HG02885 (cell line): ENCODE results near the gene PTGDR2.

ENCODE experiments used
- ATAC-seq: cut with Tn5 transposase; IDR thresholded peaks from one replicate; pipeline ENCODE4 v1.9.1; 2021; ENCODE audit warnings: mild to moderate bottlenecking; ENCODE audit not compliant: unreplicated experiment, poor library complexity

The PTGDR2 gene

DNA sequence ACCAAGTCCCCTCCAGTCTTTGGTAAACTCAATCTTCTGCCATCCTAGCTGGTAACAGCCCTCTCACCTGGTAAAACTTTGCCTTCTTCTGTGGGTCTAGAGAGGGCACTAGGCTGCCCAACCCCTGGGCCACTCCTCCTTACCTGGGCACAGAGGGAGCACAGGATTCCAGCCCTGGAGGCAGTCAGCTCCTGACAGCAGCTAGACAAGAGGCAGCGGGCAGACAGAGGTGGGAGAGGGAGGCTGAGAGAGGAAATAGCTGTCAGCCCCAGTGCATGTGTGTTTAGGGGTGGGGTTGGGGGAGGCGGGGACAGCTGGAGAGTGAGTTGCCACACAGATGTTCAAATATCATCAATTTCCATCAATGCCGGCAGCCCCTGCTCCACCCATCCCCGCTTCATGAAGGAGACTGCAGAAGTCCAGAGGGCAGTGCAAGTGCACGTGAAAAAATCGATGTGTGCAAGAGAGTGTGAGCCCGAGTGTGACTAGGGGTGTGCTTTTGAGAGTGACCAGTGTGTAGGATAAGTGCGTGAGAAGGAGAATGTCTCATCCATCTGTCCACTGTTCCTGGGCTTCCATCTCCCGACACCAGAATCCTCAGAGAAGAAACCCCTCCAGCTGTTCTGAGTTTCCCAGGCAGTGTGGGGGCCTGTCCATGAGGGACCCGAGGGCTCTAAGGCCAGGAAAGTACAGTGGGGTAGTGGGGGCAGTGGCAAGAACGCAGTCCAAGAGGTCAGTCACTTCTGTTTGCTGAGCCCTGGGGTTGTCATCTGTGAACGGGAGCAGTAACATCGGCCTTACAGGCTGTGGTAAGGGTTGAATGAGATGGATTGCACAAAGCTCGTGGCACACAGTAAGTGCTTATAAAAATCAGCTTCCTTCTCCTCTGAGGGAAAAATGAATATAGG is at the start of gene PTGDR2:
Gene PTGDR2, minus strand, starts transcription at position 225 of the 908 bp plus-strand sequence. CDS start 2,228 bp downstream, outside the sequence.
- no peak for ATAC-seq

DNA sequence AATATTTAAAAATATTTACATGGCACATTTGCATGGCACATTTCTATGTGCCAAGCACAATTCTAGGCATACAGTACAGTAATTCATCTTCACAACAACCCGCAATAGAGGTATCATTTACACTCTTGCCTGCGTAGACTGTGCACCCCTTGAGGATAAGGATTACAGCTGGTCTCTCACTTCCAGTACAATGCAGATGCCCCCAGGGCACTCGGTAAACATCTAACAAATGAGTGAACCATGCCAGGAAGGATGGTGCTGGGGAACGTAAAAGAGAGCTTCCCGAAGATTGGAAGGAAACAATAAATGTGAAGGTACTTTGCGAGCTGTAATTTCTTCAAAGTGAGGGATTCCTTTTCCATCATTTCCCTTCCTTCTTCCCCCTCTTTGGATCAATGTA is 49.3 kb upstream of the PTGDR2 start:
- no peak for ATAC-seq

DNA sequence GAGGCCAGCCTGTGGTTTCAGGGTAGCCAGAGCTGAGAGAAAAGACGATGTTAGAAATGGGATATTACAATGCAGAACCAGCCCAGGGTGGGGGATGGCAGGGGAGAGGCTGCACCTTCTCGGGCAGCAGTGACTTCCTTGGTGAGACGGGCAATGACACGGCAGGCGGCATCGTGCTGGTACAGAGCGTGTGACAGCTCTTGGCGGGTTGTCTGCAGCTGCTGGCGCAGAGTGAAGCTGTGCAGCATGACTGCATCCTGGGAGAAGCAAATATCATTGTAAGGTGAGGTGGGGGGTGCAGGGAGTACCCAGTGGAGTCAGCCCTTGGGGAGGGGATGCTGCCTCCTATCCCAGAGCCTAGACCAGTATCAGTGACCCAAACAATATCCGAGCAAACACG is 46.9 kb upstream of the PTGDR2 start:
- no peak for ATAC-seq

DNA sequence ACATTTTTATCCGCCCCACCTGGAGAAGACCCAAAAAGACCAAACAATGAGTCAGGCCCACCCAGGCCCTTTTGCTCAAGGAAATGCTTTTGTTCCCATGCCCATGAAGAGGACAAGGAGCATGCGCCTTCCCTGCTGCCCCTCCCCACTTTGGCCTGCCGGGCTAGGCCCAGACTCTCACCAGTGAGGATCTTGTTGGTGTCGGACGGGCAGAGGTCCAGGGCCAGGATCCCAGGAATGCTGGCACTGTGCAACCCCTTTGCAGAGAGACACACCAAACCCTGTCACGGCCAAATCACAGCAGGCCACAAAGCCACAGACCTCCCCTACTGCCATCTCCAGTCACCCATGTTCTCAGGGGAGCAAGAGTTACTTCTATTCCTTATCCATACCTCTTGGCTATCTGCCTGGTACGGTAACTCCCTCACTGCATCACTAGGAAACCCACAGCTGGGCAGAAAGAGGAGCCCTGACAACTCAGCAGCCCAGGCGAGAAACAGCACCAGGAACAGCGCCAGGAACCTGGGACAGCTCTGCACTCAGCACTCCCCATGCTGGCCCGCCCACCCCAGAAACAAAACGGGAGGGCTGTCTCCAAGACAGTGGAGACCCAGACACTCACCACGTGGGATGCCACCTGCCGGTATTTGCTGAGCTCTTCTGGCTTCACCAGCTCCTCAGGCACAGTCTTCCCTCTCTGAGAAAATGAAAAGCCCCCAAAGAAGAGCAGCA is 45.1 kb upstream of the PTGDR2 start:
- ATAC-seq, result no peak

DNA sequence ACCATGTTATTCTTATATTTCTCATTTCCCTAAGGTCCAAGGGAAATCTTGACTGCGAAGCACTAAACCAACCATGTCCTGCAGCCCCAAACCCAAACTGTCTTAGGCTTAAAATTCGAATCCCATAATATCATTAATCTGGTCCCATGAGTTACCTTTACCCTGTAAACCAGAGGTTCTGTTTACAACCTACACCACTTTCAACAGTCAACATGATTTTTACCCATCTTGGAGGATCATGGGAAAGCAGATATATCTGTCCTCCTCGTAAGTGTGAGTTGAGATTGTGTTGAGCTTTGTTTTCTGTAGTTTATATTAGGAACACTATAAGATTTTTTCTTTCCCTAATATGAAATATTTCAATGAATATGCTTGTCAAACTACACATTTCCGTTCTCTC is 44.2 kb upstream of the PTGDR2 start:
- no peak for ATAC-seq

DNA sequence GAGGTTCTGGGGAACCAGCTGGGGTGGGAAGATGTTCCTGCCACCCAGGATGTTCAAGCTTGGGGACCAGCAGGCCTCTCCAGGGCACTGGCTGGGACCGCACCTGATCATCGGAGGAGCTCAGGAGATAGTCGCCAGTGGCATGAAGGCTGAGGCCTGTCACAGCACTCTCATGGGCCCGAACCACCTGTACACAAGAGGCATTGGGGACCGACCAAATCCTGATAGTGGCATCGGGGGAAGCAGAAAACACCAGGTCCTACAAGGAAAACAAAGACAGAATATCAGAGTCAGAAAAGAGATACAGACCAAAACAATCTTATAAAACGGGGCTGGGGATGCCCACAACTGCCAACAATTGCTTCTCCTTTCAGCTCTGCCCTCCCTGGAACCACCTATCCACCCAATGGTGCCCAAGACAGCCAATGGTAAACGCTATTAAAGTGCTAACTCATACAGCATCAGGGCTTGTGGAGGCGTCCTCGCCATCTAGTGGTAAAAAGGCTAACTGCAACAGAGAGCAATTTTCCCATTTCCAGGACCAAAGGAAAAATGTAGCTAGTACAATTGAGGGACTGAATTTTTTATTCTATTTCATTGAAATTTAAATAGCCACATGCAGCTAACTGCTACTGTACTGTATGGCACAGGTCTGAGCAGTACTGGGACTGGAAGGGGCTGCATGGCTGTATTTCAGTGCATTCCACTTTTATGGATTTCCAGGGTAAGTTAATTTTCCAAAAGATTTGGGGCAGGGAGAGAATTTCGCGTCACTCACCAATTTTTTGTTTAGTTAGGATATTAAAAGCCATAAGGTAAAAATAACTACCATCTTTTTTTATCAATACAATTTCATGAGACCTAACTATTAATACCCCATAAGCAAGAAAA is 43.5 kb upstream of the PTGDR2 start:
- ATAC-seq, result peak; percentile 47

DNA sequence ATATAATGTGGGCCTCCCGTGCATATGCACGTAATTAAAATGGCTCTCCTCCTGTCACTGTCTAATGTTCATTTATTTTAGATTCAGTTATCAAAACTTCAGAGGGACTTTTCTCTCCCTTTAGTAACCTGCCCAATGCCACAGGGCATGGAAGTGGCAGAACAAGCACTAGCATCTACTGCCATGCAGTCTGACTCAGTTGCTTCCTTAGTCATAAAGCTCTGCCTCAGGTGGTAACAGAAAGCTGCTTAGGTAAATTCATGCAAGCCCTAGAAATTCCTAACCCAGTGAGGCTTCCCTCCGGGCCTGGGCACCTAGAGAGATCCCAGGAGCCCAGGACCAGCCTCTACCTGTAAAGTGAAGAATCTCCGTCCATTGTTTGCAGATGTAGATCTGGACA is 41.7 kb upstream of the PTGDR2 start:
- ATAC-seq, result no peak

DNA sequence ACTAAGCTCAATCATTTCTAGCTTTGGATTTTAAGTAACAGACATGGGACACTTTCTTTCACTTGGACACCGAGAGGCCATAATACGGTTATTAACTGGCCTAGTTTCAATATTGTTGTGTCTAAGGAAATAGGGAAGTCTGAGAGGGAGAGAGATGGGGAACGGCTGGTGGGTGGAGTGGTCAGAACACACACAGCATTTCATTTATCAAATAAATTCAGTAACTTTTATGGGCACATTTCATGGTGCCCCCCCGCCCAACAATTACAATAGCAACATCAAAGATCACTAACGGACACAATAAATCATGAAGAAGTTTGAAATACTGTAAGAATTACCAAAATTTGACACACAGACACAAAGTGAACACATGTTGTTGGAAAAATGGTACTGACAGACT is 39.9 kb upstream of the PTGDR2 start:
- no peak for ATAC-seq

DNA sequence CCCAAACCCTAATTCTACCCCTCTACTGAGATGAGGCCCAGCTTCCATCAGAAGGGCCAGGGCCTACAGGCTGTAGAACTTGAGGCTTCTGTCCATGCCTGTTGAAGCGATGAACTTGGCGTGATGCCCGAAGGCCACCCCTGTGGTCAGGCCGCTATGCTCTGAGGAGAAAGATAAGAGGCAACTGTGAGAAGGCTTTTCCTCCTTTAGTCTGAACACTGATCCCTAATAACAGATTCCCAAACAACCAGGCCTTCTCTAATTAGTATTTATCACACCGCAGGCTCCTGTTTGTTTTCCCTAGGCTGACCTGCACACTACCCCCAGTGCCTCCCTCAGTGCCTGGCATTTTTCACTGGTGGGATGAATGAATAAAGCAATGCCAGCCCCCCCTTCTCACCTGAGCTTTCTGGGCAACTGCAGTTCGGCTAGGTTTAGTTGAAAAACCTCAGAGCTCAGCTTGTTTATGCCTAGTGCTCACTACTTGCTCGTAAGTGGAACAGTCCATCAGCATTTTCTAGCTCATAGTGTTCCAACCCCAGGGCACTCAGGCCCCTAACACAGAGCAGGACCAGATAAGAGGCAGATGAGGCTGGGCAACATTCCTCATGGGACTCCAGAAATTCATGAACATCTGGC is 35.5 kb upstream of the PTGDR2 start:
- no peak for ATAC-seq

DNA sequence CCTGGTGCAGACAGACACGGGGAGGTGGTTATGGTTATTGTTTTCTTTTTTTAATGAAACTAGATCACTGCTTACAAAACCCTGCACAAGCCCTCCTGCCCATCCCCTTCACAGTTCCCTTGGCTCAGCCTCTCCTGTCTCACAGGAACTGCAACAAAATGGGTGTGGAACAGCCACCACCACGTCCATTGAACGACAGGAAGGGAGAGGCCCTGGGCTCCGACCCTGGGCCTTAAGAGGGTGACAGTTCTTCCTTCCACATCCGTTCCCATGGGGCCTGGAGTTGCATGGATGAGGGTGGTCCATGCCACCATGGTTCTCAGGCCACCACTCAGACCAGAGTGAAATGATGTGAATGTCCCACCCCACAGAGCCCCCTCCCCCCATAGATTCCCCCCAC is 34.9 kb upstream of the PTGDR2 start:
- ATAC-seq, result no peak

DNA sequence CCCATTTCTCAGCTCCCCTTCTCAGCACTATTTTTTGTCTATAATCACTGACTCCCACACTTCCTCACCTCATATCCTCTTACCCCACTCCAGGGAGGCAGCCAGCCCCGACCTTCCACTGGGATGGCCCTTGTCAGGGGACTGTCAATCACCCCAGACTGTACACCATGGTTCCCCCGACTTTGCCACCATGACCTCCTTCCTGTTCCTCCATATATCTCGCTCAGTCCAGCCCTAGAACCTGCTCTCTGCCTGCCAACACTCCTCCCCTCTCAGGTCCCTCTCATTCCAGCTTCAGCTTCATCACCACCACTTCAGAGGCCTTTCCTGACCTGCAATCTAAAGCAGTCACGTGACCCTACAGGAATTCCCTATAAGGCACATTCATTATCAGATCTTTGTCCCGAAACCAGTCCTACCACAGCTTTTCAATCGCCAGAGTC is 34.1 kb upstream of the PTGDR2 start:
- ATAC-seq, result no peak

DNA sequence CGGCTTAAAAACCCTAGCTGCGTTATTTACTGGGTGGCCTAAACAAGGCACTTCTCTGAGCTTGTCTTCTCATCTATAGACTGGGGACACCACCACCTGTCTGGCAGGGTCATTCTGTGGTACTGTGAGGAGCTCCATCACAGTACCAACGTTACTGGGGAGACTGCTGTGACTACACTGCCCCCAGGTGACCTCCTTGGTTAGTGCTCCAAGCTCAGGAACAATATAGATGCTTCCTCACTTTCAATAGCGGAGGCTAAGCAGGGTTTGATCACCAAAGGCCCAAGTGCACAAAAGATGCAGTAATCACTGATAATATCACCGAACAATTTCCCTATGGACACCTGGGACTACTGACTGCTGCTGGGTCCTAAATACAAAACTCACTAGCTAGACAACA is 31.8 kb upstream of the PTGDR2 start:
- no peak for ATAC-seq

DNA sequence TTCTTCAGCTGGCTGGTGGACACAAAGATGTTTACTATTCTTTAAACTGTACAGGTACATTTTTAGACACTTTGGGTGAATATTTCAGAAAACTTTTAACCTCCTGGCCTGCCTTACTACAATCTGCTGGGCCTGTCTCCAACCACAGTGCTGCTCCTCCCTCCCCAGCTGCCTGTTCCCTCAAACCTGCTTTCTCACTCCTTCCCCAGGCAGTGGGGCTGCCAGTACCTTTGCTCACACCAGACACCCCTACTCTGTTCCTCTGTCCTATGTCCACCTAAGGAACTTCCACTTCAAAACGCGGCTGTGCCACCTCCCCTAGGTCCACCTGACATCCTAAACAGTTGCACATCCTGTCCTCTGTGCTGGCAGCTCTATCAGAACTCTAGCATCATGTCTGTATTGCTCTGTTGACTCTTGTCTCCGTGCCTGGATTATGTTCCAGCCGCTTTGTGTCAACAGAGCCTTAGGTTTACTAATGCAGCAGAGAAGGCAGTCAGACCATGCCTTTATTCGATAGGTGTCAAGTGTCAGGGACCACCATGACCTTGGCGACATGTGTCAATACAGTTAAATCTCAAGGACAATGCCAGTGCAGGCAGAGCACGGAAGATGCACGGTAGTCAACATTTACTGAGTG is 25.0 kb upstream of the PTGDR2 start:
- ATAC-seq, result no peak

DNA sequence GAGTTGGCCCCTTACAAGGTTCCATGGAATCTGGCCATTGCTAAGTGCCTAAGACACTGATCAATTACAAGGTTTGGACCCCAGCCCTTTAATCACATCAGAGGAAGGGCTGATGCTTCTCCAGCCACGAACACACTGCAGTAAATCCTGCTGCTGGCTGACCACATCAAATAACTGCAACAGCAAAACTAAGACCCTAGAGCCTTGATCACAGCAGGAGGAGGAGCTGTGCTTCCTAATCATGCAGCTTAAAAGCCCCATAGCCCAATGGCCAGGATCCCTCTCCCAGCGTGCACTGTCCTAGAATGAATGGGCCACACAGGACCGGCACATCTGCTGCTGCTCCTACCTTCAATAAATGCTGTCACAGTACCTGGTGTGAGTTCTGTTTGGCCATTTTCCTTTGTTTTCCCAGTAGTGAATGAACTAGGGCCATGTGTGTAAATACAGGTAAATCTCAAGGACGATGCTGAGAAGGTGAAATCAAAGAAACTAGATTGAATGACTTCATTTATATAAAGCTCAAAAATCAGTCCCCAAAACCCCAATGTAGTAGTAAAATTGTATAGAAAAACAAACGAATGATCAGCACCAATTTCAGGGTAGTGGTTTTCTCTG is 24.3 kb upstream of the PTGDR2 start:
- ATAC-seq, result no peak

DNA sequence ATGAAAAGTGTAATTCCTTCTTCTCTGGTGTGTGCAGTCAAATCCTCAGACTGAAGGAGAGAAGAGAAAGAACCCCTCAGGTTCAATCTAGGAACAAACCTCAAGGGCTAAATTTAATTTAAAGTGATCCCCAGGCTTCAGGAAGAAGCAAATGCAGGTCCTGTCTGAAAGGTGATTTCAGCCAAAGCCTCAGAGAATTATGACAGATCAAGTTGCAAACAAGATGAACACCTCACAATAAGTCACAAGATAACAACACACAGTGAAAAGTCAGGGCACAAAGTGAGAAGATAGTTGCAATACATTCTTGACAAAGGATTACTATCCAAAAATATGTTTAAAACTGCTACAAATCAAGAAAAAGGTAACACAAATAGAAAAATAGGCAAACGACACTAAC is 23.4 kb upstream of the PTGDR2 start:
- no peak for ATAC-seq

DNA sequence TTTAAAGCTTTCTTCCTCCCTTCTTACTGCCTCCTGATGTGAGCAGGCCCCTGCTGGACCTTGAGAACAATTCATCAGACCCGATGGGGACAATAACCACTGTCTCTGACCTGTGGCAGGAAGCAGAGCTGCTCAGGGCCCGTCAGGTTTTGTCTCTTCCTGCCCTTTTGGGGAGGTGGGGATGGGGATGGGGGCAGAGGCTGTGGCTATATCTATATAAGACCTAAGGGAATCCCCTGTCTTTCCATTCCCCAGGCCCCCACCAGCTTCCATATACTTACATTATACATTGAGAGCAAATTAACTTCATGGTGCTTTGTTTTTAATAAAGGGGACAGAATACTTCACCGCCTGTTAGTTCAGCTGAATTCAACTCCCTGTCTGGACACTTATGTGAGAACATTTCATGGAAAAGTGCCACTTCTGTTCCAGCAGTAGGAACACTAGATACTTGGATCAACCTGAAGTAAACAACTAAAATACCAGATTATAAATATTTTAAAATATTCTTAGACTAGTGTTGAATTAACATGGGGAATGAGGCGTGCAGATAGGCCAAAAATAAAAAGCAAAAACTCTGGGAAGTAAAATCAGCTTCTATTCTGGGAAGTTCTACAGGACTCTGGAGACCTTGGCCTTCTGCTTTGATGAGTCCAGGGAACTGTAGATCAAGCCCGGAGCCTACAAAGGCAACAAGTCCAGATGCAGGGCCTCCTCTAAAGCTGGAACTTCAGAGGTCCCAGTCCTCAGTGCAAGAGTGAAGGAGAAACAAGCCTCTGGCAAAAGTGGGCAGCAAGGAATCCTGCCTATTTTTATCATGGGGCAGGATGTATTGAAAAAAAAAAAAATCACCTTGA is 22.7 kb upstream of the PTGDR2 start:
- no peak for ATAC-seq

DNA sequence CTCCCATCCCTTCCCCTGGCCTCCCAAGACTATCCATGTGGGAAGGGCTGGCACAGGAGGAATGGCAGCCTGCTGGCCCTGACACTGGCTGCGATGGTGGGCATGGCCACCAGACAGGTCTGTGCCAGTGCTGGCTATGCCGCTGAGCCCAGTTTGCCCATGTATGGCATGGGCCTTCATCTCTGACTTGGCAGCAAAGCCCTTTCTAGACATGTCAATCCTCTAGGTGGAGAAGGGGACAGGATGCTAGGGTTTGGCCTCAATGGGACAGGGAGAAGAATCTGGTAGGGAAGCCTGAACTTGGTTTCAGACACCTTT is 20.4 kb upstream of the PTGDR2 start:
- ATAC-seq, result no peak

DNA sequence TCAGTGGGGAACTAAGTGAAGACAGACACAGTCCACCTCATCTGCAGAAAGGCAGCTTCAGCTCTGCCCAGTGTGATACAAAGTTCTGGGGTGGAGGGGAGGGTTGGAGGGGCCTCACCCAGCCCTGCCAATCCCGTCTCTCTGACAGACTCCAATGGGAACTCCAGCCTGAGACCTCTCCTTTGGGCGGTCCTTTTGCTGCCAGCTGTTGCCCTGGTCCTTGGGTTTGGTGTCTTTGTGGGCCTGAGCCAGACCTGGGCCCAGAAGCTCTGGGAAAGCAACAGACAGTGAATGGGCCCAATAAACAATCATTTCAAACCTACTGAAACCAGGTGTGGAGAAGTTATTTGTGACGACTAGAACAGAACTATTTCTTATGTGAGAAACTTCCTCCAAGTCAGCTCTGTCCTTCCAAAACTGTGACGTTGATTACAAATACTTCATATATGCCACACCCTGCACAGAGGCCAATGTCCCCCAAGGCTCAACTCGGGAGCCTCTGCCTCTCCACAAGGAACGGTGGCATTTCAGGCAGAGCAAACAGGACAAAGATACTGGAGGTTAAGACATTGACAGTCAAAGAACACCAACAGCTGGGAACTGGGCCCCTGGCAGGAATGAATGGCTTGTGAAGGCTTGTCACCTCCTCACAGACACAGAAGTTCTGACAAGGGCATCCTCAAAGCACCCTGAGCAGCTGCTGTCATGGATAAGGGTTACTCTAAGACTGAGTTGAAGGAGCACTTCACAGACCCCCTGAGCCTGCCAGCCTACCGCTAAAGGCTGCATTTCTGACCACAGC is 19.8 kb upstream of the PTGDR2 start:
- ATAC-seq, result no peak
